Activated CD4-positive, alpha-beta T cell treated with anti-CD3 and anti-CD28 coated beads for 4 hours (primary cell): ENCODE results near the gene SFRP2.

Experiments used
- DNase-seq, 2 donors: peaks; one replicate each; pipeline ENCODE4 v3.0.0-alpha.2; 2020

Gene SFRP2

DNA sequence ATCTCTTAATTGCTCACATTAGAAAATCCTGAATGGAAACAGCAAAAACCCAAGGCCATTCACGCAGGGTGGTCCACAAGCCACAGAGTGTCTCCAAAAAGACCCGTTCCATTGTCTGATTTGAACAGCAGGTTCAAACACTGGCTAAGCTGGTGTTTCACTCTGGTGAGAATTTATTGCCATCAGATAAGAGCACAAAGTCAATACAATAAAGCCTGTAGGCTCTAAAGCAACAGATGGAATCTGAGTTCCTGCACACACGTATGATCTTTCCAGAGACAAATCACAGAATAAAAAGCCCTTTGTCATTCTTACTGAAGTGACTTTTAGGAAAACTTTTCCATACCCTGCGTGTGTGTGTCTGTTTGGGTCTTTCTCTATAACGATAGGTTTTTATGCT lies 5.1 kb upstream of the SFRP2 start:
- no peak for DNase-seq

GRCh38 chr4:153792618-153793247 lies 3.9 kb upstream of the SFRP2 start:
- no peak for DNase-seq

DNA sequence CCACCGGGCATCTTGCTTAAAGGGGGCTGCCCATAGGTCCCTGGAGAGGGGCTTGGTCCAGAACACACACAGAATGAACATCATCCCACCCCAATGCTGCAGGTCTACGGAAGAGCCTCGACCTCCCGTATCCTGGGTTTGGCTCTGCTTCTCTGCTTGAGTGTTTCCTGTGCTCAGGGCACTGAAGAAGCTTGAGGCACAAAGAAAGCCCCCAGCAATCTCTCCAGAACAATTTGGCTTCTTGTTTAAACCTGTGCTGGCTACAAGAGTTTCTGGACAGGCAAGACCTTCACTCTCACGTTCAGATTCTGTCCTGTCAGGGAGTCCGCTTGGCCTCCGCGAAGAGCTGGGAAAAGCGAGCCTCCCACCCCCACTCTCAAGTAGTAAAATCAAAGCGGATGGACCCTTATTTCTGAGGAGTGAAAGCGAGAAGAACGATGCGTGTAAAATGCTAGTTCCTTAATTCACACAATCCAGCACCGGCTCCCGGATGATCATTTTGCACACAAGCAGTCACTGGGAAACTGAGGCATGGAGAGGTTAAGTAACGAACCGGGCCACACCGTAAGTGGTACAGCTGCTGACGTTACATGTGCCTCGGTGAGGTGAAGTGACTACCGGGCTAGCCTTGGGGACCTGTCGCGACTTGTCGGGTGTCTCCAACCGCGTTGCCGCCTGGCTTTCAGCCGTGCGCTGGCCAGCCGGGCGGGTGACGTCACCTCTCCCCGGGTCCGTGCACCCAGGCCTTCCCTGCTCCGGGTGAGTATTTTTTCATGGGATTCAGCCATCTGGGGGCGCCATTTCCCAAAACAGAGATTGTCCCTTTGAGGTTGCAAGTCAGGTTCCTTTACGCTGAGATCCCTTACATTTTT lies 3.1 kb upstream of the SFRP2 start:
- DNase-seq, result no peak

GRCh38 chr4:153790962-153791551 lies 2.2 kb upstream of the SFRP2 start:
- peak in 1 of 2 donors; percentile 18 for DNase-seq

GRCh38 chr4:153790500-153790865 lies 1.6 kb upstream of the SFRP2 start:
- DNase-seq, result no peak

DNA sequence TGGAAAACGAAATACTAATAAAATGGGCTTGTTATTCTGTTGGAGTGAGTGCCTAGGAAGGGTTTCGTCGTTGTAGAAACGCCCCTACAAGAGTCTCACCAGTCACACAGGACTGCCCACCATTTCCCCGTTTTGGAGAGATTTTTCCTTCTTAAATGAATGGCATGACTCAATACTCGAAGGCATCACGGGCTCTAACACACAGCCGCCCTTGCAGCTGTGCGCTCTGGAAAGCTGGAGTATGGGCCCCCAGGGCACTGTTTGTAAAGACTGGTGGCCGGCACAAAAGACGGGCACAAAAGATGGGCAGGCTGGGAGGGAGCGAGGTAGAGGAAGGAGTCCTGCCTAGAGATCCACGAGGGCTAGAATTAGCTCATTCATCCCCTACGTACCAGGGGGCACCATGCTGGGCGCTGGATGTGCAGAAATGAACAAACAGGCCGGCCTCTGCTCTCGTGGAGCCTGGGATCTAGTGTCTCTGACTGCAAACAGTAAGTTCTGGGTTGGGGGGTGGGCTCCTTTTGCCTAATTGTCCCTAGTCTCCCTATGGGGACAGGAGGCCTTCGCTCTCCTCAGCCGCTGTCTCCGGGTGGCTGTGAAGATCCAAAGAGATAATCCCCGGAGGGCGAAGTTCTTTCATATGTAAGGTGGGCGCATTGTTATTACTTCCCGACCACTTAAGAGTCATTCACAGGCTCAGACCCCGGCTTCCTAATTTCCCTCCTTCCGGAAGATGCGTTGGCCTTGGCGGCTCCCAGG lies 1.0 kb upstream of the SFRP2 start:
- DNase-seq, result no peak

GRCh38 chr4:153788051-153788412 lies 851 bp downstream of the SFRP2 start:
- DNase-seq, result no peak

DNA sequence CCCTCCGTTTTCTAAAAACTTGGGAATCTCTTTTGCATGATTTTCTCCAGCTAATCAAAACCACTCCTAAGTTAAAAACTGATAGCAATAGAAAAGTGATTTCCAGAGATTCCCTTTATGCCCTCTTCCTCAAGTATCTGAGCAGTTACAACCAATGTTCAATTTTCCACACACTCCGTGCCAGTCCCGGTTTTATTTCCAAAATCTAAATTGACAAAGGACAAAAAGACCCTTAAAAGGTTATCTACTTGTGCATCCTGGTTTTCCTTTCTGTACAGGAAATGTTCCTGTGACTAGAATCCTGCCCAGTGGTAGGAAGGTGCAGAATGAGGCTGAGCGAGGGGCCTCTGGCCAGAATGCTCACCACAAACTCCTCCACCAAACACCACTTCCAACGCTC lies 1.3 kb downstream of the SFRP2 start:
- DNase-seq, result no peak

DNA sequence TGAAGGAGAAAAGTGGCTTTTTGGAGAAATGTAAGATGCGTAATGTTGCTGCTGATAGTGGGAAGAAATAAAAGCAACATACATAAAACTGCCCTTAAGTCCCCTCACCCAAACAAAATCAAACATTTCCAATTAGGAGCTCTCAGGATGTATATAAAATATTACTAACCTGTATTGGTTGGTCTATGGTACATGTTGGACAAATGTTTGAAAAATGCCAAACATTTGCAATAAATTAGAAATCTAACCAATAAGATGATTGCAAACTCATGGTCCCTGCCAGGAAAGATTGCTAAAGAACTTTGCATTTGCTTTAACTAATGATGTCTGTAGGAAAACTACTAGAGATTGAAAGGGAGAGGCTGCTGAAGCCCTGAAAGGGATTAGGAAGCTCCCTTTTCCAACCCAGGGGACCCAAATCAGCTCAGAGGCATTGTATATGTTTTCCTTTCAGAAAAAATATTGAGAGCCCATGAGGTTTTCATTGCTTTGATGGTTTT lies 1.8 kb downstream of the SFRP2 start:
- DNase-seq, result no peak

- DNase-seq, result no peak
These were observed 2.8 kb downstream of the SFRP2 start for GRCh38 chr4:153785910-153786721.

DNA sequence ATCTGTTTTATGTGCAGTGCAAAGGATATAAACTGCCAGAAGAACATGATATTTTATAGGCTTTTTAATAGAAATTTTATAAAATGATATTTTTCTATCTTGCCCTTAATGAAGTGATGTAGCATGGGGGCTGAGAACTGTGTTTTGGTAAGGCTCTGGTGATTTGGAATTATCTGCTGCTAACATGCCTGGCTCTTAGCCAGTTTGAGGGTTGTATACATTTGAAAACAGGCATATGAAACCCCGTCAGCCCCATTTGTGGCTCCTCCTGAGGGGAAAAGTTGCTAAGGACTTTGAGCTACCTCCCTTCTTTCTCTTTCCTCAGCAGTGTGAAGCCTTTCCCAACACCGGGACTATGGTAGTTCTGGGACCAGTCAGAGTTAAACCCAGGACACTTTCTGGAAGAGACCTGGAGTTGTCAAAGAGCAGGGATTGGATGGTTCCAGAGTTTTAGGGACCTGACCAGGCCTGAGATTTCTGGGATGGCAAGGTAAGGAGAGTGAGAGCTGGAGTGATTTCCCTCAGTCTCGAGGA lies 4.7 kb downstream of the SFRP2 start:
- no peak for DNase-seq

DNA sequence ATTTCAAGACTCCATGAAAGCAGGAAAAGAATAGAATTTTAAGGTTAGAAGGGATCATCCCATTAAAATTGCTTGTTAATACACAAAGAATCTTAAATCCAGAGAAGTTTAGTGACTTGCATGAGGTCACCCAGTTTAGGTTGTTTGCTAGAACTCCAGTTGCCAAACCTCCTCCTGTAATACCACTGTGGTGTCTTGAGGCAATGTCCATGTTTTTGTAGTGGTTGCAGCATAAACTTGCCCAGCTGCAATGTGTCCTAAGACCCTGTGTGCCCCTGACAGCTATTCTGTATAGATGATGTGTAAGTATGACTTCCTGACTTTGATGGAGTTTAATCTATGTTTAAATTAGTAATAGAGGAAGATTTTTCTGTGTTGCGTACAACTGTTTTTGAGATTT lies 6.3 kb downstream of the SFRP2 start:
- DNase-seq, result no peak

GRCh38 chr4:153781717-153782416 lies 7.0 kb downstream of the SFRP2 start:
- DNase-seq, result no peak

- no peak for DNase-seq
These were observed 7.6 kb downstream of the SFRP2 start for GRCh38 chr4:153781280-153781679.

GRCh38 chr4:153780876-153781275 lies 8.0 kb downstream of the SFRP2 start:
- no peak for DNase-seq

DNA sequence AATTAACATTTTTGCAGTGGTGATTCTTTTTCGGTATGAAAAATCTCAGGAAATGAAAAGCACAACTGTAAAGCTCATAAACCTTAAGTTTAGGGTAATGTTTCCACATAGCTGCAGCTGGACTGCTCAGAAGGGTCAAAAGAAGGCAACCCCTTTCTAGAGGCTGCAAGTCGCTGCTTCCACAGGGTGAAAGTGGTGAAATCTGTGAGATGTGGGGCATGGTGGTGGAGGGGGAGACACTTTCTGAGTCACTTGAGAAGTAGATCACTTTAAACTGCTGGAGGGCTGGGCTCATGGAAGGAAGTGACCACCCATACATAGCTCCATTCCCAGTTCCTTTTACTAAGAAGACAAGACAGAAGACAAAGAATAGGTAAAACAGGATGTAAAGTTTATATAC lies 8.7 kb downstream of the SFRP2 start:
- no peak for DNase-seq

DNA sequence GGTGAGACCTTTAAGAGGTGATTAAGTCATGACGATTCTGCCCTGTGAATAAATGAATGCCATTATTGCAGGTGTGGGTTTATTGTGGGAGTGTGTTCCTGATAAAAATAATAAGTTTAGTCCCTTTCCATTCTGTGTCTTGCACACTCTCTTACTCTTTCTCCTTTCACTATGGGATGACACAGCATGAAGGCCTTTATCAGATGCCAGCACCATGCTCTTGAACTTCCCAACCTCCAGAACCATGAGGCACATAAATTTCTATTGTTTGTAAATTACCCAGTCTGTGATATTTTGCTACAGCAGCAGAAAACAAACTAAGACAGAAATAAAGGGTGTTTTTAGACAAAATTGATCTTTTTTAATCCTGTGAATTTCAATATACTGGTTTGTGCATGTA lies 10.5 kb downstream of the SFRP2 start:
- DNase-seq, result no peak

GRCh38 chr4:153777421-153777820 lies 11.5 kb downstream of the SFRP2 start:
- DNase-seq, result no peak

DNA sequence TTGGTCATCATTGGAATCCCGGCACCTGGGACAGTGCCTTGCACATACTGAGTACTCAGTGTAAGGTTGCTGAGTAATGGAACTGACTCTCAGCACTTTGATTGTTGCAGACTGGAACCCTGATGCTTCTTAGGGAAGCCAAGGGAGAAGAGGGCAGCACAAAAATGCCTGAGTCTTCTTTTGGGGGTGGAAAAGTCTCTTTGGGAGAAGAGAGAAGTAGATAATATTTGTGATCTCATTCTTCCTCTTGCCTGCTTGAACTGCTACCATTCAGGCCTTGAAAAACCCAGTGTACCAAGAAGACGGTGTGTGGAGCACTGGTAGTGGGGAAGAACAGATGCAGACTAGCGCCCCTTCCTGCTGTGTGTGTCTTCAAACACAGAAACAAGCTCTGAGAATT lies 12.3 kb downstream of the SFRP2 start:
- DNase-seq, result no peak

- no peak for DNase-seq
These were observed 15.6 kb downstream of the SFRP2 start for GRCh38 chr4:153773236-153773690.

GRCh38 chr4:153771046-153771445 lies 17.8 kb downstream of the SFRP2 start:
- no peak for DNase-seq
